GM19455 (cell line): ENCODE data around the gene PTGR3.

Source experiments
- ATAC-seq: cut with Tn5 transposase; IDR thresholded peaks from one replicate; pipeline ENCODE4 v1.9.1; 2021; ENCODE audit not compliant: unreplicated experiment

PTGR3 gene

GRCh38 chr18:75172299-75173124 is 36.4 kb downstream of the PTGR3 start:
- ATAC-seq: peak; percentile 18

GRCh38 chr18:75170916-75171315 is 38.0 kb downstream of the PTGR3 start:
- no peak for ATAC-seq

- ATAC-seq: no peak
Observed at GRCh38 chr18:75170022-75170789, 38.7 kb downstream of the PTGR3 start.

GRCh38 chr18:75169411-75169810 is 39.5 kb downstream of the PTGR3 start:
- no peak for ATAC-seq

- ATAC-seq: no peak
Observed at GRCh38 chr18:75168619-75169018, 40.3 kb downstream of the PTGR3 start.

GRCh38 chr18:75167759-75168618 is 41.0 kb downstream of the PTGR3 start:
- no peak for ATAC-seq

- ATAC-seq: no peak
Observed at GRCh38 chr18:75167137-75167536, 41.8 kb downstream of the PTGR3 start.

- ATAC-seq: no peak
Observed at GRCh38 chr18:75165926-75166325, 43.0 kb downstream of the PTGR3 start.

- no peak for ATAC-seq
Observed at GRCh38 chr18:75164479-75164878, 44.5 kb downstream of the PTGR3 start.

- no peak for ATAC-seq
Observed at GRCh38 chr18:75163736-75164135, 45.2 kb downstream of the PTGR3 start.

- ATAC-seq: no peak
Observed at GRCh38 chr18:75162978-75163377, 46.0 kb downstream of the PTGR3 start.

- ATAC-seq: no peak
Observed at GRCh38 chr18:75162467-75162866, 46.5 kb downstream of the PTGR3 start.

GRCh38 chr18:75161256-75162028 is 47.5 kb downstream of the PTGR3 start:
- no peak for ATAC-seq

GRCh38 chr18:75160364-75160763 is 48.6 kb downstream of the PTGR3 start:
- ATAC-seq: no peak

- ATAC-seq: no peak
Observed at GRCh38 chr18:75159646-75160356, 49.1 kb downstream of the PTGR3 start.

- ATAC-seq: no peak
Observed at GRCh38 chr18:75159238-75159518, 49.8 kb downstream of the PTGR3 start.
